Measurements from ENCODE around the gene CNTN4. TPM values are rescaled to one million over a fixed set of nuclear protein-coding genes. Genes with fewer than 3 reads are reported as not detected.

CNTN4 gene
- total and polyA plus RNA-seq, 2 of the 8 experiments (the other 6 are each of a cell fraction or from before 2014, with no cell fraction given) = 0.41 to 2.2 TPM

- H3K79me2 ChIP-seq (ENCODE audit: control insufficient read depth in 1 of 2, insufficient read depth in 2 of 2, low read length in 2 of 2) = no peaks in the 10 kb centered on the region
- H2BK12ac ChIP-seq (ENCODE audit: low read depth, low read length) = no peak overlapping the region
- no peak overlapping the region for H3K23ac ChIP-seq (ENCODE audit: insufficient read length)
- H3K4me2 ChIP-seq (ENCODE audit: insufficient read depth in 1 of 2, low read depth in 2 of 2, low read length in 2 of 2) = no peak overlapping the region
- H4K8ac ChIP-seq (ENCODE audit: extremely low read depth, insufficient read depth, low read length) = no peak overlapping the region
- no peaks in the 10 kb centered on the region for H3K27me3 ChIP-seq (replicated peaks in 1 of 4; ENCODE audit: control insufficient read depth in 3 of 4, extremely low read depth in 1 of 4, insufficient read depth in 3 of 4, low read length in 3 of 4)
- no peak overlapping the region for H2BK20ac ChIP-seq (ENCODE audit: low read length)
- H2AK5ac ChIP-seq (ENCODE audit: low read depth, low read length) = no peak overlapping the region
- no peaks in the 10 kb centered on the region for H4K20me1 ChIP-seq (replicated peaks in 1 of 2; ENCODE audit: control insufficient read depth in 1 of 2, insufficient read depth in 2 of 2, low read length in 2 of 2)
- H3K4ac ChIP-seq (replicated peaks; ENCODE audit: insufficient read length, low read depth, low read length) = no peak overlapping the region
- H2BK15ac ChIP-seq (ENCODE audit: low read length) = no peak overlapping the region
- DNase-seq (ENCODE audit: low read depth in 1 of 2, low spot score in 2 of 2) (no peak), FAIRE-seq (no peak)
- no peaks in the 10 kb centered on the region for H3K9me3 ChIP-seq (ENCODE audit: insufficient read depth in 2 of 2, low read depth in 1 of 2, low read length in 1 of 2)
- POLR2A ChIA-PET (ENCODE audit: partially characterized antibody) = no interaction called here
- no peak overlapping the region for H2BK120ac ChIP-seq (replicated peaks; ENCODE audit: low read depth, low read length)
- H3K14ac ChIP-seq (ENCODE audit: insufficient read length) = no peak overlapping the region
- H3K27ac ChIP-seq (ENCODE audit: low read depth, low read length) = no peak overlapping the region
- H2BK5ac ChIP-seq (ENCODE audit: low read depth, low read length) = no peak overlapping the region
- CTCF ChIA-PET (ENCODE audit: partially characterized antibody) = no interaction called here
- no peaks in the 10 kb centered on the region for H3K79me1 ChIP-seq (ENCODE audit: low read depth, low read length)
- H3K9ac ChIP-seq (replicated peaks in 1 of 4; ENCODE audit: extremely low read depth in 1 of 4, low read depth in 3 of 4, low read length in 3 of 4) = no peak overlapping the region
- TF ChIP-seq JUN (IDR thresholded peaks at IDR 0.05; ENCODE audit: low read depth, low read length) = no peak
- no peak for TF ChIP-seq RXRA (IDR thresholded peaks at IDR 0.05; ENCODE audit: insufficient read depth, low read depth, low read length)
- TF ChIP-seq SRF (IDR thresholded peaks at IDR 0.05; ENCODE audit: low read depth, low read length) = no peak
- TF ChIP-seq JUND (IDR thresholded peaks at IDR 0.05; ENCODE audit: low read length) = no peak
- TF ChIP-seq CEBPB (IDR thresholded peaks at IDR 0.05; ENCODE audit: low read depth, low read length) = no peak
- TF ChIP-seq SUZ12 (IDR thresholded peaks at IDR 0.05; ENCODE audit: low read length) = no peak
- no peak for TF ChIP-seq KDM4A (IDR thresholded peaks at IDR 0.05; ENCODE audit: low read depth, low read length, severe bottlenecking)
- TF ChIP-seq BACH1 (IDR thresholded peaks at IDR 0.05; ENCODE audit: low read length) = no peak
- TF ChIP-seq HDAC6 (IDR thresholded peaks at IDR 0.05; ENCODE audit: low read depth, low read length) = no peak
- TF ChIP-seq CBX8 (IDR thresholded peaks at IDR 0.05; ENCODE audit: borderline replicate concordance, low read depth, low read length) = no peak
- TF ChIP-seq HDAC2 (IDR thresholded peaks at IDR 0.05; ENCODE audit: borderline replicate concordance in 1 of 2, low read depth in 2 of 2, low read length in 2 of 2) = no peak
- no peak for TF ChIP-seq EP300 (IDR thresholded peaks at IDR 0.05; ENCODE audit: borderline replicate concordance in 1 of 2, low read depth in 2 of 2, low read length in 2 of 2)
- no peak for TF ChIP-seq PHF8 (conservative IDR thresholded peaks at IDR 0.05; ENCODE audit: low read depth, low read length)
- no peak for TF ChIP-seq SP1 (IDR thresholded peaks at IDR 0.05; ENCODE audit: low read depth, low read length)
- TF ChIP-seq KDM5A (IDR thresholded peaks at IDR 0.05; ENCODE audit: low read length) = no peak
- 0 out of 7 replicates have a peak, but pooled peaks cover 0 to 2% (median 0%) of the 10 kb centered on the region in 4 experiments for H3K4me1 ChIP-seq (replicated peaks in 1 of 4; ENCODE audit: control insufficient read depth in 3 of 4, insufficient read depth in 4 of 4, low read length in 3 of 4)
- no peak overlapping the region for H3K18ac ChIP-seq (ENCODE audit: extremely low read depth, low read length)
- no peaks in the 10 kb centered on the region for H3K36me3 ChIP-seq (ENCODE audit: control insufficient read depth in 2 of 4, insufficient read depth in 4 of 4, low read length in 3 of 4)
- no peak overlapping the region for H2AFZ ChIP-seq (ENCODE audit: low read length)
- no peaks in the 10 kb centered on the region for H3K23me2 ChIP-seq (ENCODE audit: low read depth, low read length)
- no peak overlapping the region for H3K56ac ChIP-seq (replicated peaks; ENCODE audit: insufficient read length, low read depth, low read length)
- H4K5ac ChIP-seq (ENCODE audit: insufficient read length, low read depth, low read length) = no peak overlapping the region
- H3K4me3 ChIP-seq (ENCODE audit: extremely low read depth in 1 of 4, insufficient read depth in 2 of 4, low read depth in 3 of 4, low read length in 4 of 4) = no peak overlapping the region
- H4K91ac ChIP-seq (replicated peaks; ENCODE audit: insufficient read length, low read length) = no peak overlapping the region
Measured at GRCh38 chr3:2615080-2615479, 516.4 kb downstream of the CNTN4 start.
